ENCODE measurements around the gene H1-8.

H1-8 gene

DNA sequence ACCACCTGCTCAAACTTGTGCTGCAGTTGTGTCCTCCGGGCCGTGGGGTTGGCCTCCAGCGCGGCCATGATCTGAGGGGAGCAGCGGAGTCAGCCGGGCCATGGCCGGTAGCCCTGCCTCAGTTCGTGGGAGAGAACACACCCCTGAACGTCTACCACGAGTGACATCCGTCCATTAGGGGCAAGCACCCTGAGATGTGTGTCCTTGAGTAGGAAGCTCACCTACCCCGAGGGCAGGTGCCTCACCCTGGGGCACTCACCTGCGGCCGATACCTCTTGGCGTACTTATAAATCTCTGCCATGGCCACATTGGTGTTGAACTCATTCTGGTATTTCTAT, 13.4 kb downstream of the H1-8 start:
- TF ChIP-seq RARB (CRISPR knock-in tag; IDR thresholded peaks at IDR 0.05) (no peak), CSDC2 (CRISPR knock-in tag; IDR thresholded peaks at IDR 0.05) (no peak), ZNF565 (CRISPR knock-in tag; conservative IDR thresholded peaks at IDR 0.05; ENCODE audit: low read depth) (no peak), TCF4 (CRISPR knock-in tag; IDR thresholded peaks at IDR 0.05; ENCODE audit: borderline replicate concordance) (no peak), GLIS3 (CRISPR knock-in tag; IDR thresholded peaks at IDR 0.05) (no peak), TSHZ2 (CRISPR knock-in tag; IDR thresholded peaks at IDR 0.05) (no peak), TOX (CRISPR knock-in tag; IDR thresholded peaks at IDR 0.05; ENCODE audit: borderline replicate concordance) (no peak), BACH2 (CRISPR knock-in tag; IDR thresholded peaks at IDR 0.05; ENCODE audit: borderline replicate concordance) (no peak), SNAI2 (CRISPR knock-in tag; IDR thresholded peaks at IDR 0.05) (no peak), OSR1 (CRISPR knock-in tag; IDR thresholded peaks at IDR 0.05) (no peak), PPARA (CRISPR knock-in tag; IDR thresholded peaks at IDR 0.05; ENCODE audit: borderline replicate concordance) (no peak), ESRRG (CRISPR knock-in tag; IDR thresholded peaks at IDR 0.05) (no peak)
- TF ChIP-seq, protein P1, sequence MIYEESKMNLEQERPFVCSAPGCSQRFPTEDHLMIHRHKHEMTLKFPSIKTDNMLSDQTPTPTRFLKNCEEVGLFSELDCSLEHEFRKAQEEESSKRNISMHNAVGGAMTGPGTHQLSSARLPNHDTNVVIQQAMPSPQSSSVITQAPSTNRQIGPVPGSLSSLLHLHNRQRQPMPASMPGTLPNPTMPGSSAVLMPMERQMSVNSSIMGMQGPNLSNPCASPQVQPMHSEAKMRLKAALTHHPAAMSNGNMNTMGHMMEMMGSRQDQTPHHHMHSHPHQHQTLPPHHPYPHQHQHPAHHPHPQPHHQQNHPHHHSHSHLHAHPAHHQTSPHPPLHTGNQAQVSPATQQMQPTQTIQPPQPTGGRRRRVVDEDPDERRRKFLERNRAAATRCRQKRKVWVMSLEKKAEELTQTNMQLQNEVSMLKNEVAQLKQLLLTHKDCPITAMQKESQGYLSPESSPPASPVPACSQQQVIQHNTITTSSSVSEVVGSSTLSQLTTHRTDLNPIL (CRISPR knock-in tag; IDR thresholded peaks at IDR 0.05; ENCODE audit: low read depth) = no peak
- no peak for ATAC-seq

DNA sequence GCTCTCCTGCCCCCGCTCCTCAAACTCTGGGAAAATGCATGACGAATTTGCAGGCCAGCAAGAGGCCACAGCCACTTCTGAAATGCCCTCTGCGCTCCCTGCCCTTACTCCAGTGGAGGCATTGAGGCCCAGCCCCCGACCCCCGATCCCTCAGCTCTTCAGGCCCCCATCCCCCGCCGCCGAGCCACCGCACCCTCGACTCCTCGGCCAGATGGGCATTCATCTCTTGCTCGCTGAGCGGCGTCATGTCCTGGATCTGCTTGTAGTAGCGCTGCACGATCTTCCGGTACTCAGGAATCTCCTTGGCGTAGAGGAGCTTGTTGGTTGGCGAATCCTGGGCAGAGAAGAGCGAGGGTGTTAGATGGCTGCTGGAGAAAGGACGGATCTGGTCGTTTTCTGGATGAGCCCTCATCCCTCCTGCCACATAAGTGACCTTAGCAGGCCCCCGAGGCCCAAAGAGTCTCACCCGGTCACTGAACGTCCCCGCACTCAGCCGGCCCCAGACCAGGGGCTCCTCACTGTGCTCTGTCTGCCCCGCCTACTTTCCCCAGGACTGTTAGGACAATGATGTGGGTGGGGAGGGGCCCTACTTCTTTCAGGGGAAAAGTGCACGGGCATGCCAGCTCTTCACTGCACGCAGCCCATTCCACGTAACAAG, 14.0 kb downstream of the H1-8 start:
- TF ChIP-seq RARB (CRISPR knock-in tag; IDR thresholded peaks at IDR 0.05) (no peak), TOX (CRISPR knock-in tag; IDR thresholded peaks at IDR 0.05; ENCODE audit: borderline replicate concordance) (no peak)

DNA sequence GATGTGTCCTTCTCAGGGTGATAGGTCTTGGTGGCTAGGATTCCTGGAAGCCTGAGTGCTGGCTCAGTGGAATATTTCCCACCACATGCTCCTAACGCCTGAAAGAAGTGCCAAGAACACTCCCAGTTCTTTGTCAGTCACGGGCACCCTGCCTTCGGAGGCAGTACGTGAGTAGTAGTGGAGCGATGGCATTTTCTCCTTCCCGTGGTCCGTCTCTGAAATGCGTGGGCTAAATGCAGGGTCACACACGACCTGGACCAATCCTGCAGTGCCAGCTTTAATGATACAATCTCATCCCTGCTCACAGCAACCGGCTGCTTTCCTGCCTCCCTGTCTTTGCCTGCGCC, 14.5 kb downstream of the H1-8 start:
- TF ChIP-seq ISL1 (CRISPR knock-in tag; IDR thresholded peaks at IDR 0.05) = no peak
- TF ChIP-seq ESRRG (CRISPR knock-in tag; IDR thresholded peaks at IDR 0.05) = no peak
- TF ChIP-seq TSHZ2 (CRISPR knock-in tag; IDR thresholded peaks at IDR 0.05) = no peak
- no peak for TF ChIP-seq OSR1 (CRISPR knock-in tag; IDR thresholded peaks at IDR 0.05)
- TF ChIP-seq BACH2 (CRISPR knock-in tag; IDR thresholded peaks at IDR 0.05; ENCODE audit: borderline replicate concordance) = no peak
- ATAC-seq = no peak

More for the DNA sequence above, 14.0 kb downstream of the H1-8 start:
- no peak for ATAC-seq

DNA sequence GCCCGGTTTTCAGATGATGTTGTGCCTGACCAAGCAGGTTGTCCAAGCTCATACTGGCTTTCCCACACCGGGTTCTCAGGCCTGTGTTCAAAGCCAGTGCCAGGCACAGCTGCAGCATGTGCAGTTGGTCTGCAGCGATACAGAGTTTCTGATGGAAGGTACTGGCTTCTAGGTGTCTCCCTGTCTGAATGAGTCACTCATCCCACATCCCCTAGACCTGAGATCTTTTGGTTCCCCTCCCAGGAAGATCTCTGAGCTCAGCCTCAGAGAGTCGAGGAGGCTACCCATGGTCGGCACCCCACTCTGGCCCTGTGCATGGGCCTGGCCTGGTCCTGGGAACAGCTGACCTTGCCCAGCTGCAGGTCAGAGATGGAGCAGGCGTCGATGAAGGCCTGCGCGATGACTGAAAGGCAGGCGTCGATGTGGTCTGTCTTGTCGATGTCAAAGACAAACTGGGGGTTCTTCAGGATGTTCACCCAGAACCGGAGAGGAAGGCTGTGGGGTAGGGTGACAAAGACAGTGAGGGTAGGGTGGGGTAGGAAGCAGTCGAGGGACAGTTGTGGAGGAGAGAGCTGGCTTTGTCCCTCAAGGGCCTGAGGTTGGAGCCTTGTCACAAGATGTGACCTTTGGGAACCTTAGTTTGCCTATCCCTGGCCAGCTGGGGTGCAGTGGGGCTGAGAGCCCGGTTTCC, 15.3 kb downstream of the H1-8 start:
- ATAC-seq = no peak

More for the DNA sequence above, 15.3 kb downstream of the H1-8 start:
- TF ChIP-seq ZC3H10 (CRISPR knock-in tag; IDR thresholded peaks at IDR 0.05) = no peak
- TF ChIP-seq RARB (CRISPR knock-in tag; IDR thresholded peaks at IDR 0.05) = no peak
- no peak for TF ChIP-seq PATZ1 (CRISPR knock-in tag; IDR thresholded peaks at IDR 0.05; ENCODE audit: borderline replicate concordance)
